Ovary (tissue), 9 donors: ENCODE measurements around the gene IL1RL1. TPM values are rescaled to one million over a fixed set of nuclear protein-coding genes. Genes with fewer than 3 reads are reported as not detected.

Source experiments
- DNase-seq, 5 donors: peaks; one replicate each; pipeline ENCODE4 v3.0.0-alpha.2; 2019 to 2020
- H3K27ac ChIP-seq, 2 donors: fragments of 200-600 bp; one replicate each; pipeline versions ENCODE4 v1.5.1 to v1.8.0; 2019 to 2022
- H3K27me3 ChIP-seq: fragments of 200-600 bp; one replicate; pipeline ENCODE4 v1.8.0; 2022
- H3K36me3 ChIP-seq: fragments of 200-600 bp; sonication (generic); one replicate; pipeline ENCODE4 v1.5.1; 2019
- H3K4me1 ChIP-seq: one replicate; pipeline ENCODE4 v1.8.1; 2013; ENCODE audit warnings: mild to moderate bottlenecking, moderate library complexity; ENCODE audit not compliant: insufficient read depth
- H3K4me3 ChIP-seq: fragments of 200-600 bp; sonication (generic); one replicate; pipeline ENCODE4 v1.5.1; 2017
- H3K9me3 ChIP-seq, 2 donors: fragments of 200-600 bp in 1 of 2; sonication (generic) in 1 of 2; one replicate each; pipeline versions ENCODE4 v1.5.1 to v1.8.1; 2013 to 2019; ENCODE audit warnings: mild to moderate bottlenecking in 1 of 2, moderate library complexity in 1 of 2
- EP300 ChIP-seq: sonication (generic); formaldehyde crosslinking; IDR thresholded peaks from one replicate; pipeline ENCODE4 v1.6.1; 2017; ENCODE audit warnings: antibody characterized with exemption
- POLR2A ChIP-seq: fragments of 450-650 bp; IDR thresholded peaks from one replicate; pipeline ENCODE4 v1.6.1; 2017; ENCODE audit warnings: antibody characterized with exemption, mild to moderate bottlenecking, moderate library complexity
- WGBS, 3 donors: extraction: QIAGEN DNeasy Blood & Tissue Kit in 1 of 3; methylation state at CpG; one replicate each; pipeline versions ENCODE4 v1.1.5 to v1.1.7; 2013 to 2017; 5-methylcytosine and 5-hydroxymethylcytosine counted together
- intact Hi-C, 4 donors: fragments of 100-400 bp; cut with DNase I; formaldehyde crosslinking; loops; one replicate each; pipeline versions ENCODE4 v1.11.0 to v1.15.1; 2022 to 2023
- polyA plus RNA-seq, 2 donors: library from polyadenylated mRNA; stranded (reverse); fragments of 200-250 nt in 1 of 2; fragments of 350-450 nt in 1 of 2; fragmentation: Illumina TruSeq in 1 of 2; extraction: RNeasy Lipid Tissue Mini Kit (QIAGEN cat#74804) in 1 of 2; gene quantifications; one replicate each; pipeline ENCODE4 v1.2.3, GENCODE V29; 2013 to 2014
- total RNA-seq, 7 donors: library from RNA; depleted of rRNA in 2 of 7; stranded (reverse); fragments of >200 nt in 2 of 7; fragmentation: NEBNext Ultra II Directional in 3 of 7; extraction: Animal tissue kit (Norgen Biotek cat#: 25700) in 3 of 7; gene quantifications; one replicate each; pipeline versions ENCODE4 v1.1.0 to v1.2.4, GENCODE V29; 2016 to 2023
- TF ChIP-seq, protein P1 (sequence below), 3 donors: fragments of 450-650 bp in 2 of 3; fragments of 200-600 bp in 1 of 3; IDR thresholded peaks; one replicate each; pipeline versions ENCODE4 v1.5.1 to v1.8.0; 2016 to 2022; ENCODE audit warnings: antibody characterized with exemption in 3 of 3, mild to moderate bottlenecking in 1 of 3
- donor health status: DM: no; HTN: no; CAD: no; lungs with moderate emphysema.
- donor health status: DM: no; HTN: no; CAD: no.
- donor health status: Bipolar disorder and iron deficiency.
- donor health status: DM: yes; HTN: yes; CAD: no.
- donor health status: DM: no; HTN: no; CAD: no.
- donor health status: DM: yes; HTN: yes; CAD: no.

IL1RL1 gene
- total and polyA plus RNA-seq, 9 donors: 0.36 to 2.3 (median 1.9) TPM; not detected in 1

DNA sequence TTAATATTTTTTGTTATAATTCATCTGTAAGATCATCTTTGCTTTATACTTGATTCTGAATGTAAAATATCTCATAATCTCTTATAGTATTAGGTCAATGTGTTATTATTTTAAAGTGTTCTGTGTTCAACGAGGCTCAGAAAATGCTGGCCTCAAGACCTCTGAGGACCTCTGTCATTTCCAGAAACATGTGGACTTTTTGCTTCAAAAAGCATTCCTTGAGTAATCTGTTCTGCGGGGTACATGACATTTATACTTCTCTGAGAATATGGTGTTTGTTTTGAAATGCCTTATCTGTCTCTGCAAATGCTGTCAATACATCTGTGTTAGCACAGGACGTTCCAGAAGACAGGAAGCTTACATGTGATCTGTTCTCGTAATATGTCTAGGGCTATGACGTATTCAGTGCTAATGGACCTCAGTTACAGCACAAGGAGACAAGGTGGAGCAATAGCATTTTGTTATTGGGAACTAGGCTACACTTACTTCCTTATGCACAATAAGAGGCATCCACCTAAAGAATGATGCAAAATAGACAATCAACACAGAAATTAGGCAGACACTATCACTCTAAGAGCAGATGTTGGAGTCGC lies 37.6 kb upstream of the IL1RL1 start:
- Histone ChIP-seq H3K27me3 (no peaks in the 10 kb centered on the region), H3K36me3 (no peaks in the 10 kb centered on the region), H3K27ac (no peak overlapping the region), H3K9me3 (no peaks in the 10 kb centered on the region), H3K4me3 (no peak overlapping the region), H3K4me1 (no peaks in the 10 kb centered on the region)
- WGBS, 3 donors: 48 to 61% (median 49%) methylated on average over 6 of the region's 6 CpGs
- TF ChIP-seq EP300: peak; percentile 63
- TF ChIP-seq, protein P1, sequence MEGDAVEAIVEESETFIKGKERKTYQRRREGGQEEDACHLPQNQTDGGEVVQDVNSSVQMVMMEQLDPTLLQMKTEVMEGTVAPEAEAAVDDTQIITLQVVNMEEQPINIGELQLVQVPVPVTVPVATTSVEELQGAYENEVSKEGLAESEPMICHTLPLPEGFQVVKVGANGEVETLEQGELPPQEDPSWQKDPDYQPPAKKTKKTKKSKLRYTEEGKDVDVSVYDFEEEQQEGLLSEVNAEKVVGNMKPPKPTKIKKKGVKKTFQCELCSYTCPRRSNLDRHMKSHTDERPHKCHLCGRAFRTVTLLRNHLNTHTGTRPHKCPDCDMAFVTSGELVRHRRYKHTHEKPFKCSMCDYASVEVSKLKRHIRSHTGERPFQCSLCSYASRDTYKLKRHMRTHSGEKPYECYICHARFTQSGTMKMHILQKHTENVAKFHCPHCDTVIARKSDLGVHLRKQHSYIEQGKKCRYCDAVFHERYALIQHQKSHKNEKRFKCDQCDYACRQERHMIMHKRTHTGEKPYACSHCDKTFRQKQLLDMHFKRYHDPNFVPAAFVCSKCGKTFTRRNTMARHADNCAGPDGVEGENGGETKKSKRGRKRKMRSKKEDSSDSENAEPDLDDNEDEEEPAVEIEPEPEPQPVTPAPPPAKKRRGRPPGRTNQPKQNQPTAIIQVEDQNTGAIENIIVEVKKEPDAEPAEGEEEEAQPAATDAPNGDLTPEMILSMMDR (IDR thresholded peaks at IDR 0.05): no peak
- intact Hi-C loops: no loop called here
- DNase-seq: no peak

DNA sequence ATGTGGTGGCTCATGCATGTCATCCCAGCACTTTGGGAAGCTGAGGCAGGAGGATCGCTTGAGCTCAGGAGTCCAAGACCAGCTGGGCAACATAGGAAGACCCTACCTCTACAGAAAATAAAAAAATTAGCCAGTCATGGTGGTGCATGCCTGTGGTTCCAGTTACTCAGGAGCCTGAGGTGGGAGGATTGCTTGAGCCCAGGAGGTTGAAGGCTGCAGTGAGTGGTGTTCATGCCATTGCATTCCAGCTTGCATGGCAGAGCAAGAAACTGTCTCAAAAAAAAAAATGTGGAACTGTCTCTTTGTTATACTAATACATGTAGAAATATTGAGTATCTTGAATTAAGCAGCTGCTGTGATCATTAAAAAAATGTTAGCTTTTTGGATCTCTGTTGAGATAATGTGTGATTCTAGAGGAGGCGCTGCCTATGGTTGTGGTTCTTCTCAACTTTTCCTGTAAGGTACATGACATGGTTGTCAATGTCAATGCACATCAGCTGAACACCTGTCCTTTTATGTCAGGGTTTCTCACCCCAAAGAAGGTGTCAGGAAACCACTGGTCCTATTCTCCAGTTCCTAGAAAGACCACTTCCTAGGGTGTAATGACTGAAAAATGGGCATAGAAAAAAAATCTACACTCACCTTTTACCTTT lies 34.7 kb upstream of the IL1RL1 start:
- H3K9me3 ChIP-seq: no peaks in the 10 kb centered on the region
- intact Hi-C loops: no loop called here
- 90 to 95% (median 93%) methylated on average over 2 of the region's 2 CpGs for whole genome bisulfite sequencing, 3 donors

DNA sequence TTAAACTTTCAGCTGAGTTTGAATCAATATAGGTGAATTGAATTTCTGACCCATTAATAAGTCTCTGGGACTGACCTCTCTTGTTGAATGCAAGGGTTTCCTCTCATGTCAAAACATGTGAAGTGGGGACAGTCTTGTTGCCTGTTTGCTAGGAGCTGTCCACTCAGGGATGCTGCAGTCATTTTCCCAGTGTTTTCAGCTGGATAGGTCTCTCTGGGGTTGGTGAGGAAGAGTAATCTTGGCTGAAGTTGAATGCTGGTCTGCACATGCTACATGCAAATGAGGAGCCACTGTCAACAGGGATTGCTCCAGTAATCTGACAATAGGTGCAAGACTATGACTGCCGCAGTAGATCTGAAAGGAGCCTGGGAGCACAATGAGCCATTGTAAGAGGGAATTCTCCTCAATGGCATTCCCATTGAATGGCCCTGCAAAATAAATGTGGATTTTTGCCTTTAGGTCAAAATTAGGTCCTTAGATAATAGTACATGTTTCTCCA lies 34.1 kb upstream of the IL1RL1 start:
- no peak overlapping the region for H3K4me3 ChIP-seq
- intact Hi-C loops: no loop called here
- H3K9me3 ChIP-seq: no peaks in the 10 kb centered on the region
- H3K4me1 ChIP-seq: no peaks in the 10 kb centered on the region
- no peak for DNase-seq
- H3K36me3 ChIP-seq: no peaks in the 10 kb centered on the region
- TF ChIP-seq POLR2A: no peak
- TF ChIP-seq, protein P1 (IDR thresholded peaks at IDR 0.05): no peak
- TF ChIP-seq EP300: no peak
- WGBS, 3 donors: 96 to 100% (median 96%) methylated on average over 1 of the region's 1 CpG
- no peaks in the 10 kb centered on the region for H3K27me3 ChIP-seq
- no peak overlapping the region for H3K27ac ChIP-seq

More for the DNA sequence above, 34.7 kb upstream of the IL1RL1 start:
- H3K4me1 ChIP-seq: no peaks in the 10 kb centered on the region
- H3K36me3 ChIP-seq: no peaks in the 10 kb centered on the region
- no peak overlapping the region for H3K4me3 ChIP-seq
- no peak for DNase-seq
- no peak overlapping the region for H3K27ac ChIP-seq
- no peaks in the 10 kb centered on the region for H3K27me3 ChIP-seq
- TF ChIP-seq, protein P1 (IDR thresholded peaks at IDR 0.05): no peak
- TF ChIP-seq EP300: no peak
- no peak for TF ChIP-seq POLR2A

DNA sequence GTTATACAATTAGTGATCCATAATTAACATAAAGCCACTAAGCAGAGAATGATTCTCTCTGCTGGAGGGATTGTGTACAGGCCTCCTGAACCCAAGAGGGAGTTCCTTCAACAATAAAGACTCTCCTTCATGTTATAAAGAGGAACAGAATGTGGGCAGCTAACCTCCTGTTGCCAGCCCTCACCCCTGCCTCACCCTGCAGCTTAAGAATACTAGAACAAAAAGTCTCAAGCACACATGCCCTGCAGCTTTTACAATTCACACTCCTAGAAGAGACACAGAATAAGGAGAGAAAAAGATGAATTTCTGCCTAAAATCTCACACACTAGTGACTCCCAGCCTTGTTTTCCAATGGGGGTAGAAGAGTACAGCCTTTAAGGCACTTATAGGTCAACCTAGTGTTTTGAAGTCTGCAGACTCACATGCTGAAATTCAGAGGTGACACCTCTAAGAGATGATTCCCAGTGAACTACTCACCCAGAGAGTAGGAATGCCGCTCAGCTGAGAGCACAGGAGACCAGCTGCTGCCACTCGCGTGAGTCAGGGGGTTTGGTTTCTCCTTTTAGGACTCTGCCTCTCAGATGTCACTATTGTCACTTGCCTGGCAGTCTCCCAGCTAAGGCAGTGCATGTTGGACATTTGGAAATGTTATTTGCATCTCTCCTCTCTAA lies 32.5 kb upstream of the IL1RL1 start:
- H3K27me3 ChIP-seq: no peaks in the 10 kb centered on the region
- H3K4me3 ChIP-seq: no peak overlapping the region
- DNase-seq: no peak
- 71 to 84% (median 74%) methylated on average over 3 of the region's 3 CpGs for WGBS, 3 donors
- no peaks in the 10 kb centered on the region for H3K36me3 ChIP-seq
- no peak overlapping the region for H3K27ac ChIP-seq
- no peaks in the 10 kb centered on the region for H3K4me1 ChIP-seq
- TF ChIP-seq EP300 (no peak), POLR2A (no peak)
- TF ChIP-seq, protein P1 (IDR thresholded peaks at IDR 0.05): no peak
- intact Hi-C loops: no loop called here
- no peaks in the 10 kb centered on the region for H3K9me3 ChIP-seq
